GM12875 (cell line): Measurements from ENCODE around the gene CEBPZOS.

Experiments used
- H3K4me3 ChIP-seq: one replicate; pipeline ENCODE4 v1.5.1; 2011; ENCODE audit warnings: low read depth, low read length, control low read depth
- CTCF ChIP-seq: IDR thresholded peaks from 2 replicates; pipeline ENCODE4 v1.5.1; 2011; ENCODE audit warnings: low read depth, mild to moderate bottlenecking, control low read depth, inconsistent platforms, low read length, moderate library complexity, borderline replicate concordance; ENCODE audit not compliant: insufficient read depth

CEBPZOS gene

GRCh38 chr2:37243435-37243834, 47.1 kb downstream of the CEBPZOS start:
- no peak overlapping the region for H3K4me3 ChIP-seq
- TF ChIP-seq CTCF = no peak

DNA sequence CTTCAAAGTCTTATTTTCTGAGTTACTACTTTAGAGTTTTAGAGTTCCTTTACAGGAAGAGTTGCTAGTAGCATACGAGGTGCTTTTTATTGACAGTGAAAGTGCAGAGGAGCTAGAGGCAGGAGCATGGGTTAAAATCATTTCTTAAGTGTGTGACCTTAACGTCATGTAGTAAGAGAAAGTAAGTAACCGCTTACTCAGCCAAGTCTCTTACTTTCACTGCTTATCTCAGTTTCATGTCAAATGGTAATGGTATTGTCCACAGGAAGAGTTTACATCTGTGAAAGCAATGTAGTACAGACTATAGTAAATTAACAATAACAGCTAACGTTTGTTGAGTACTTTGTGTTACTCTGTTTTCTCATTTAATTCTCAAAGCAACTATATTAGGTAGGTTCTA, 47.7 kb downstream of the CEBPZOS start:
- no peak for TF ChIP-seq CTCF
- no peak overlapping the region for H3K4me3 ChIP-seq

DNA sequence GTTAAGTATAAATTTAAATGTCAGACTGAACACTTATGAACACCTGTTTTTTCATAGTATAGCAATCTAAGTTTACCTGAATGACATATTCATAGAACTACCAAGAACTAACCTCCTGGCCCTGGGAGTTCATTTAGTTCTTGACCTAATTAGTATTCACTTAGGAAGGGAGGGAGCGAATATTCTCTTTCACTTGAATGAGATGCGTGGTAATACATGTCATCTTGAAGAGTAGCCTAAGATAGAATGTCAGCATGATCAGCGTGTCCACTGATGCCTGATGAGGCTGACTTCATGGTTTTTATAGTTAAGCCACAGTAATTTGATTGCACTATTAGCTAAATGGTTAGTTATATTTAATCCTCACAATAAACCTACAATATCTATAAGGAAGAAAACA, 48.5 kb downstream of the CEBPZOS start:
- no peak for TF ChIP-seq CTCF
- no peak overlapping the region for H3K4me3 ChIP-seq

- no peak overlapping the region for H3K4me3 ChIP-seq
- TF ChIP-seq CTCF = no peak
Observed at GRCh38 chr2:37246205-37246604, 49.9 kb downstream of the CEBPZOS start.

DNA sequence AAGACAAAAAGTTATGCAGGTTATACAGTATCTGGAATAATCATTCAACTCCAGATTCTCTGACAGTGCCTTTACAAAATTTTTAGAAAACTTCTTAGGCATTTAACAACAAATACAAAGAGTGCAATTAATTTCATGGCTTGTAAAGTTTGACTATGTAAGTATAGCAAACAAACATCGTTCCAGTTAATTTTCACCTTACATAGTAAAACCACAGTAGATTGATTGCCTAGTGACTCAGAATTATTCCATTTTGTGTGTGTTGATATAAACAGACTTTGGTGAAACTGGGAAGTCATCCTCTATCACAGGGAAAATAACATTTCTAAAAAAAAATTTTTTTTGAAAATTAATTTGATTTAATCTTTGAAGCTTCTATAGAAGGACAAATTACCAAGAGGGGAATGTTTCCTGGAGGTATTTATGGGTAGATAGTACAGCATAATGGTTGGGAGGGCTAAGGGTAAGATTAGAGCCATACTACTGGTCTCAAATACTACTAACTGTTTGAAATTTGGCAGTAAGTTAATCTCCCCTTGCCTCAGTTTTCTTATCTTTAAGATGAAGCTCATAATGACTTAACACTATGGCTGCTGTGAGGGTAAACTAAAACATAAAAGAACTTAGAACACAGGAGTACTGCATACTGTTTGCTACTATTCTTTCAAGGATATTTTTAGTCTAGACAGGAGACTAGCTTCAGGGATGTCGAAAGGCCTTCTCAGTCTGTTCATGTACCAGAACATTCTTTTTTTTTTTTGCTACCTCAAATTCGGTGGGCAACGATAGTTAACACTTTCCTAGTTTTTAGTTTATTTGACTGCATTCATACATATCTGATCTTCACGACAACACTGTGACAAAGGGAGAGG, 54.8 kb downstream of the CEBPZOS start:
- TF ChIP-seq CTCF = no peak
- no peak overlapping the region for H3K4me3 ChIP-seq
